HUDEP-2 (cell line): ENCODE data around the gene MEMO1.
"Not testable (repeated sequence)": the region's sequence is repeated elsewhere in the genome, so short reads cannot be mapped to it uniquely, and the experiment has no call there.

Source experiments
- DNase-seq, 76 experiments: peaks; one replicate each; lab custom pipeline; 2025; ENCODE audit not compliant: unreplicated experiment in 76 of 76; lab: John Stamatoyannopoulos, UW

Gene MEMO1

DNA sequence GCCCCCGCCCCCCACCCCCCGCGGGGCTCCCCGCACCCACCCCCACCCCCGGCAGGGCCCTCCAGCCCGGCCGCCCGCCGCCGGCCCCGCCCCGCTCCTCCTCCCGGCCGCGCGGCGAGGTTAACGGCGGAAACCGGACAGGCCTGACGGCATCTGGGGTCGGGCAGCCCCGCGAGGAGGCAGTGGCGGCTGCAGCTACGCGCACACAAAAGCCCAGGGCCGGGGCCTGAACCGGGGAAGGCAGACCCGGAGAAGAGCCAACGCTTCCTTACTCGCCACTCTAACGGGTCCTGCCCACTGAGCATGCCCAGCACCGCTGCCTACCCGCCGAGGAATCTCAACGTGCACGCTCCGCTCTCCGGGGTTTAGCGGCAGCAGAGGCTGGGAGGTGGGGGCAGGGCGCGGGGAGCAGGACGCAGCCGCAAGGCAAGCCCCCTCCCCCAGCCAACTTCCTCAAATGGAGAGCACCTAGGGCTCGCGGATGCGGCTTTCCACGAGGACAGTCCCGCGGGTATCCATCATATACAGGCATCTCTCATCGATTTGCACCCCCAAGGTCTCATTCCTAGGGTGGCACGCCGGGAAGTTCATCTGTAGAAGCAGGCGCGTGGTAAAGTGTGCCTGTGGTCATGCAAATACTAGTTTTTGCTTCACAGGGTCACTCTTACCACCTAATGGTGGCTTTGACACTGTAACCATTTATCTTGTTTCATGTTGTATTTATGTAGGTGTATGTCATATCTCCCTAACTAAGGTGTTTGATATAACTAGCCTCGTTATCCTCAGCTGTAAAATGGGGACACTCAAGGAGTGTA is at the start of gene MEMO1:
MEMO1 (minus strand) TSS at position 339 of the 815 bp plus-strand sequence. CDS start 761 bp downstream, outside the sequence.
- peak in 75 of 76 experiments; percentile 45 to 93 (median 84) for DNase-seq

DNA sequence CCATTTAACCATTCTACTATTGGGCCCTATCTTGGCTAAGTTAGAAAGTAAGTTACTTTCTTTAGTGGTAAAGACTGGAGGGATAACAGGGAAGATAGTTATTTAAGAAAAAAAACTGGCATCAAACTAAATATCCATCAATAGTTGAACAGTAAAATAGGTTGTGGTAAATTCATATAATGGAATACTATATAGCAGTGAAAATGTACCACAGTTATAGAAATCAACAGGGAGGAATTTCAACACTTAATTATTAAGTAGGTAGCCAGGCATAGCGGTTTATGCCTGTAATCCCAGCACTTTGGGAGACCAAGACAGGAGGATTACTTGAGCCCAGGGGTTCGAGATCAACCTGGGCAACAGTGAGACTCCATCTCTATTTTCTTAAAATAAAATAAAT is 49.5 kb upstream of the MEMO1 start:
- no peak for DNase-seq

DNA sequence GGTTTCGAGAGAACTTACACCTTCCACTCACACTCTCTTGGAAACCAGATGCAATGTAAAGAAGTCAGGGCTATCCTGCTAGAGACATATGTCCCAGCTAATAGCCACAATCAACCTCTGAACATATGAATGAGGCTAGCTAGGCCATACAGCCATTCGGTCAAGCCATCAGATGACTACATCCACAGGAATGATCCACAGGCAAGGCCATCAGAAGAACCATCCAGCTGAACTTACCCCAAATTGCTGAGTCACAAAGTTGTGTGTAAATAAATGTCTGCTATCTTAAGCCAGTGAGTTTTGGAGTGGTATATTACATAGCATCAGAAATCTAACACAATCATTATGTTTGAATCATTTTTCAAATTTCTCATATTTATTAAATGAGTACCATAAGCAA is 47.3 kb upstream of the MEMO1 start:
- no peak for DNase-seq

DNA sequence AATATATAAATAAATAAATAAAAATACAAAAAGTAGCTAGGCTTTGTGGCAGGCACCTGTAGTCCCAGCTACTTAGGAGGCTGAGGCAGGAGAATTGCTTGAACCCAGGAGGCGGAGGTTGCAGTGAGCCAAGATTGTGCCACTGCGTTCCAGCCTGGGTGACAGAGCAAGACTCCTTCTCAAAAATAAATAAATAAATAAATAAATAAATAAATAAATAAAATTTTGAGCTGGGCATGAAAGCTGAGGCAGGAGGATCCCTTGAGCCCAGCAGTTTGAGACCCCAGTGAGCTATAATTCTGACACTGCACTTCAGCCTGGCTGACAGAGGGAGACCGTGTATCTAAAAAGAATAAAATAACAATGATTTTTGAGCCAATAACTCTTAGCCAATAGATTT is 43.8 kb upstream of the MEMO1 start:
- not testable (repeated sequence) for DNase-seq

DNA sequence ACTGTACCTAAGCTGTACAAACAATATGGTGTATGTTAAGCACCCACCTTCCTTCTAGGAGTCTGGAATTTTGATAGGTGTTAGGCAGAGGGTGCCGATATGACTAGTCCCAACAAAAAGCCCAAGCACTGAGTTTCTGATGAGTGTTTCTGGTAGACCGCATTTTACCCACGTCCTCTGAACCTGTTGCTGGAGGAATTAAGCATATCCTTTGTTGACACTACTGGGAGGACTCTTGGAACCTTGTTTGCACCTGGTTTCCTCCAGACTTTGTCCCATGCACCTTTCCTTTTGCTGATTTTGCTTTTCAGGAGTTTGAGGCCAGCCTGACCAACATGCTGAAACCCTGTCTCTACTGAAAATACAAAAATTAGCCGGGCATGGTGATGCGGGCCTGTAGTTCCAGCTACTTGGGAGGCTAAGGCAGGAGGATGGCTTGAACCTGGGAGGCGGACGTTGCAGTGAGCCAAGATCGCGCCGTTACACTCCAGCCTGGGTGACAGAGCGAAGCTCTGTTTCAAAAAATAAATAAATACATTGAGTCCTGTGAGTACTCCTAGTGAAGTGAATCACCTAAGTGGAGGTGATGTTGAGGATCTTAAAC is 41.1 kb upstream of the MEMO1 start:
- DNase-seq = no peak

DNA sequence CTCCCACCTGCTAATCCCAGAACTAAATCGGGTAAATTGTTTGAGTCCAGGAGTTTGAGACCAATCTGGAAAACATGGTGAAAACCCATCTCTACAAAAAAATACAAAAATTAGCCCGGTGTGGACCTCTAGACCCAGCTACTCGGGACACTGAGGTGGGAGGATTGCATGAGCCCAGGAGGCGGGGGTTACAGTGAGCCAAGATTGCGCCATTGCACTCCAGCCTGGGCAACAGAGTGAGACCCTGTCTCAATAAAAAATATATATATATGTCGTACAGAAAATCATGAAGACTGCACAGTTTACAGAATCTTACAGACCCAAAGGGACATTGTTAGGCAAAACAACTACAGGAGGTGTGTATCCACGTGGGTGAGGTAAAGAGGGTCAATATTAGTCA is 32.8 kb upstream of the MEMO1 start:
- DNase-seq = no peak

DNA sequence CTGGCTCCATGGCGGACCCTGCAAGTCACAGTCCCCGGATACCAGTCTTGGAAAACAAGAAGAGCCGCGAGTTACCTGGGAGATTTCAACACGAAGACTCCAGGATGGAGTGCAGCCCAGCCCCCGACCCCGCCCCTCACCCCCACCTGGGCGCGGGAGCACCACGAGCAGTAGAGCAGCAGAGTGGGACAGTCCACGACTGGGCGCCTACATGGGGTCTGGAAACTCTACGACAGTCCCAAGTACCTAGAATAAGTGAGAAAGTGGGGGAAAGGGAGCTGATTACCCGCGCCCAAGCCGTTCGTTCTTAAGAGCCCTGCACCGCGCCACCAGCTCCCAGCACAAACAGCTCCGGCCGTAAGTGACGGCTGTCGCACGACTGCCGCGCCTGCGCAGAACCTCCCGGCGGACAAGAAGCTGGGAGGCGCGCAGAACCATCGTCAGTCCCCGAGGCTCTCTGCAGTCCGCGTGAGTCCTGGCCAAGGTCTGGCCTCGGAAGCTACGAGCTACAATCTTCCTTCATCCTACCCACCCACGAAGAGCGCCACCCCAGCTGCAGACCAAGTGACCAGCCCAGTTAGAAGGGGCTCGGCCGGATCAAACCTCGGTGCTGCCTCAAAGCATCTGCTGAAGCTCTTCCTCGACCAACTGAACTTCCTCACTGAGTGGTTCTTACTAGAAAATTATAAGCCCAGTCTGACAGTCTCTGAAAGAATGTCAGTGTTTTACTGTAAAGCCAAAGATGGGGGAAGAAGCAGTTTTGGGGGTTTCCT is 28.8 kb upstream of the MEMO1 start, which contains the start of gene DPY30:
DPY30 (minus strand) TSS at position 359 of the 773 bp plus-strand sequence; CDS start at position 10, 349 bp downstream.
- peak in 75 of 76 experiments; percentile 55 to 91 (median 83) for DNase-seq

DNA sequence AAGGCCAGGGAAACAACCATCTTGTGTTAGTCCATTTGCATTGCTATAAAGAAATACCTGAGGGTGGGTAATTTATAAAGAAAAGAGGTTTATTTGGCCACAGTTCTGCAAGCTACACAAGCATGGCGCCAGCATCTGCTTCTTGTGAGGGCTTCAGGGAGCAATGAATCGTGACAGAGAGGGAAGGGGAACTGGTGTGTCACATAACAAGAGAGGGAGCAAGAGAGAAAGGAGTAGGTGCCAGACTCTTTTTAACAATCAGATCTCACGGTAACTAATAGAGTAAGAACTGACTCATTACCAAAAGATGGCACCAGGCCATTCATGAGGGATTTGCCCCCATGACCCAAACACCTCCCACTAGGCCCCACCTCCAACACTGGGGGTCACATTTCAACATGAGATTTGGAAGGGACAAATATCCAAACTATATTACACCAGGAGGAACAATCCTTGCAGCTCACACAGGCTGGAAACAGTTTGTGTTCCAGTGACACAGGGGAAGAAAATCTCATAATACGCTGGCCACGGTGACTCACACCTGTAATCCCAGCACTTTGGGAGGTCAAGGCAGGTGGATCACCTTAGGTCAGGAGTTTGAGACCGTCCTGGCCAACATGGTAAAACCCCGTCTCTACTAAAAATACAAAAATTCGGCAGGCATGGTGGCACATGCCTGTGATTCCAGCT is 23.5 kb upstream of the MEMO1 start:
- peak in 1 of 76 experiments; percentile 2 for DNase-seq

DNA sequence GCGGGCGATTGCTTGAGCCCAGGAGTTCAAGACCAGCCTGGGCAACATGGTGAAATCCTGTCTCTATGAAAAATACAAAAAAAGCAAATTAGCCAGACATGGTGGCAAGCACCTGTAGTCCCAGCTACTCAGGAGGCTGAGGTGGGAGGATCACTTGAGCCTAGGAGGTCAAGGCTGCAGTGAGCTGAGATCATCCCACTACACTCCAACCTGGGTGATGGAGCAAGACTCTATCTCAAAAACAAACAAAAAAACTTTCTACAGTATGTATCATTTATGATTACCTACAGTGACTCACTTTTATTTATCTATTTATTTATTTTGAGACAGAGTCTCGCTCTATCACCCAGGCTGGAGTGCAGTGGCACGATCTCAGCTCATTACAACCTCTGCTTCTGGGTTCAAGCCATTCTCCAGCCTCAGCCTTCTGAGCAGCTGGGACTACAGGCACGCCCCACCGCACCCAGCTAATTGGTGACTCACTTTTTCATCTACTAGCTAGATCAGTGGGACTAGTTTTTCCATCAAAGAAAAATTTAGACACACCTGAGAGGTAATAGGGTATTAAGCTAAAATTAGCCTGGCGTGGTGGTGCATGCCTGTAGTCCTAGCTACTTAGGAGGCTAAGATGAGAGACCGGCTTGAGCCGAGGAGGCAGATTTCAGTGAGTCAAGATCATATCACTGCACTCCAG is 8.1 kb upstream of the MEMO1 start:
- DNase-seq = peak in 7 of 76 experiments; percentile 4 to 17 (median 11)

DNA sequence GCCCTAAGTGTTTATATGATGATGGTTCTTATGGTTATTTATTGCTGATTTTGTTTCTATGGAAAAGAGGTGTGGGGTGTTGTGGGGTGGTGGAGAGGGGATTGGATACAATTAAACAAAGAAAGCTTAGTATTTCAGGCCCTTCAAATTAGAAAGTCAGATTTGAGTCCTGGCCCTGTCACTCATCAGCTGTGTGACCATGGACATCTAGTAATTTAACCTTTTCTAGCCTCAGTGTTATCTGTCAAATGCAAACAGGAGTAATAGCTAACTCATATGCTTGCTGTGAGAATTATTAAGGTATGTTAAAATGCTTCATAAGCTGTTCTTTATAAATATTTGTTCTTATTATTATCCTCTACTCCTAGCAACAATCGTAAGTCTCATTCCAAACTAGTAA is 2.1 kb upstream of the MEMO1 start:
- no peak for DNase-seq

DNA sequence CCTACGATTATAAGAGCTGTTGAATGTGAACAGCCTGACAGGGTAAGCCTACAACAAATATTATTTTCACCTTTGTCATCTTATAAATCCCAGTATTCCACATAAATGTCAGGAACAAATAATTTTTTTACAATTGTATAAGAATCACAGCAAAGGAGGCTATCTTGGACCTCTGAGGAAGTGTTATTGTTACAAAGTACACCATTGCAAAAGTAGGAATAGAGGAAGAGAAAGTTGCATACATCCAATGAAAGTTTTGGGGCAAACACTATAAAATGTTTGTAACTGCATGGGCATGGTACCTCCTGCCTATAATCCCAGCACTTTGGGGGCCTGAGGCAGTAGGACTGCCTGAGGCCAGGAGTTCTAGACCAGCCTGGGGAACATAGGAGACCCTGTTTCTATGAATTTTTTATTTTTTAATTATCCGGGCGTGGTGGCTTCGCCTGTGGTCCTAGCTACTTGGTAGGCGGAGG is 715 bp upstream of the MEMO1 start:
- no peak for DNase-seq

DNA sequence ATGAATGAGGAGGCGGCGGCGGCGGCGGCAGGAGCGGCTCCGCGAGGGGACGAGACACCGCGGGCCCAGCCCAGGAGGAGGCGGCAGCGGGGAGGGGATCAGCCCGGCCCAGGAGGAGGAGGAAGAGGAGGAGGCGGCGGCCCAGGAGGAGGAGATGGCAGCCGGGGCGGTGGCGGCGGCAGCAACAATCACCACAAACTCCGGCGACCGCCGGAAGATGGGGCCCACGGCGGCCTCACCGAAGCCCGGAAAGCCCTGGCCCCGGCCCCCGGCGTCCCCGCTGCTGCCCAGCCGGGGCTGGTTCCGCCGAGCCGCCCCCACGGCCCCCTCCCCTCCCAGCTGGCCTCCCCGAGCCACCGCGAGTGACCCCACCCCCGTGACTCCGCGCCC is 533 bp downstream of the MEMO1 start:
- DNase-seq = peak in 50 of 76 experiments; percentile 12 to 78 (median 56)

DNA sequence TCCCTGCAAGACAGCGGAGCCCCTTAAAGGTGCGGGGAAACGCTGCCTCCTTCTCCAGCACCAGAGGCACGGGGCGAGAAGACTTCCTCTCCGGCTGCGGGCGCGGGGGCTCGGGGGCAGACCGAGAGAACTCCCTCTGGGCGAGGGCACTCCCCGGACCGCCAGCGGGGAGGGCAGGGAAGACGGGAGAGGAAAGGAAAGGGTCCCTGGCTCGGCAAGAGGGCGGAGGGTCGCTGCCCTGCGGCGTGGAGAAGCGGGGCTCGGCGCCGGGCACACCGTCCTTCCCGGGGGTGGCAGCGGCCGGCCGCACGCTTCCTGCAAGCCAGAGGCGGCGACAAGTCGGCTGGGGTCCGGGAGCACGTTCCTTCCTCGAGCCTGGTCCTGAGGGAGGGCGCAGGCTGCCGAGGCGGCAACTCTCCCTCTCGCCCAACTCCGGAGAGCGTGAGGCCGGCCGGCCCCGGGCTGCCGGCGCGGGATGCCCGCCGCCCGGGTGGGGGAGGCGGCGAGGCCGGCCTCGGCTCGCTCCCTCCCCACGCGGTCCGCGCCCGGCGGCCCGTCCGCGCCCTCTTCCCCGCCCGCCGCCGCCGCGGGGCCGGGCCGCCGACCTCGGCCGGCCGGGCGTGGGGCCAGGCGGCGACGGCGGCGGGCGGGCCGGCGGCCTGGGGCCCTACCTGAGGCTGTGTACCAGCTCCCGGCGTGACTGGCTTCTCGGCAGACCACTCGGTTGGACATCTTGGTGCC is 1.1 kb downstream of the MEMO1 start:
- peak in 22 of 76 experiments; percentile 5 to 52 (median 23) for DNase-seq

DNA sequence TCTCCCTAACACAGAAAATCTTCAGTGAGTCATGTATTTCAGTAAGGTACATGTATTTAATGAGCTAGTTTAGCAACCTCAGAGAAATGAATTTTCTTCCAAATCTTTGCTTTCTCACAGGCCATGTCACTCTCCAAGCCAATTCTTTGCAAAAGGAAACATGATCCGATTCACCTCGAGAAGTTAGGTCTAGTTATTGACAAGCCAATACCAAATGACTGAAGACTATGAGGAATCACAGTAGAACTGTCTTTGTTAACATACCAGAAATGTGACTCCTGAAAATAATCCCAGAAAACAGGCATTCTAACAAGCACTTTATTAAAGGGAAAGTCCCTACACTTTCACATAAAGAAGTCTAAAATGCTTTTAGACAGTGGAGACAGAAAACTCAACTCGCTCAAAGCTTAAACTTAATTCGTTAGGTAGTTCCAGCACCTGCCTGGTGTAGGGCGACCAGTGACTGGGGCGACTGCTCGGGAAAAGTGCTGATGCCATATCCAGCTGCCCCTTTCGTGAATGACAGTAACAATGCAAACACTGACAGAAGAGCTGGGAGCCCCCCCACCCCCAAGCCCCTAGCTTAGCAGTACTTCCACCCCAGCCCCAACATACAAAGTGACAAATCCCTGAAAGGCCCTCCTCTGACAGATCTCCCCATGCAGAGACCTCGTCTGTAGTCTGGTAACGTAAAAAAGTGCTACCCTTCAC is 1.8 kb downstream of the MEMO1 start:
- peak in 14 of 76 experiments; percentile 5 to 40 (median 15) for DNase-seq

DNA sequence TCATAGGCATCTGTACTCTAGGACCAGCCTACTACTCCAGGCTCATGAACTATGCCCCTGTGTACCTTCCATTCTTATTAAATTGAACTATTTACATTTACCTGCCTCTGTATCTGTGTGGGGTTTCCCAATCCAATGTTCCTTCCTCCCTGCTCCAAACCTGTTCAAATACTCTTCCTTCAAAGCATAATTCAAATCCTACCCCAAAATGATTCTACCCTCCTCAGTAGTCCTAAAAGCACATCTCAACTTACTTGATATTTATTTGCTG is 3.8 kb downstream of the MEMO1 start:
- no peak for DNase-seq

DNA sequence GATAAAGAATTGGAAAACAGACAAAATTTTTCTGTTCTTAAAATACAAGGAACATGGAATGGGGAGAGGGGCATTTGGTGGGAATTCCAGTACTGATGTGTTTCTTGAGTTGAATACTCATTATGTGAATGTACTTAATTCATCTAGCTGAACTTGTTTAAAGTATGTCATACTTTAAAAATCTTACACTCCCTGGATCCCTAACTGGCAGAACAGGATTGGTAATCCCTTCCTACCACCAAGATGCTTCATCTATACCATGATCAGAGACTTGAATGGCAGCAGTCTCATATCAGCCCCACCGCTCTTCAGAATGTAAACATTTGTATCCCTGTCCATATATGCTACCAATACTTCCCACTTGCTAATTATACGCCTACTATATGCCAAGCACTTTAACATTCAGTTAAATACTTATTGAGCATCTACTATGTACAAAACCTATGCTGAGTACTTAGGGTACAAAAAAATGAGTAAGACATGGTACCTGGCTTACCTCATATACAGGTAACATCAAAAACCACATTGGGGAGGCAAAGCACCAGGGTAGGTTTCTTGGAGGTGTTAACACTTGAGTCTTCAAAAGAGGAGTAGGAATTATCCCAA is 5.3 kb downstream of the MEMO1 start:
- DNase-seq = no peak

DNA sequence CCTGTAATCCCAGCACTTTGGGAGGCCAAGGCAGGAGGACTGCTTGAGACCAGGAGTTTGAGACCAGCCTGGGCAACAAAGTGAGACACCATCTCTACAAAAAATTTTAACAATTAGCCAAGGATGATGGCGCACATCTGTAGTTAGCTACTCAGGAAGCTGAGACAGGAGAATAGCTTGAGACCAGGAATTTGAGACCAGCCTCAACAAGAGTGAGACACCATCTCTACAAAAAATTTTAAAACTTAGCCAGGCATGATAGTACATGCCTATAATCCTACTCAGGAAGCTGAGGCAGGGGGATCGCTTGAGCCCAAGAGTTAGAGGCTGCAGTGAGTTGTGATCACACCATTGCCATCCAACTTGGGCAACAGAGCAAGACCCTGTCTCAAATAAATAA is 7.0 kb downstream of the MEMO1 start:
- no peak for DNase-seq

DNA sequence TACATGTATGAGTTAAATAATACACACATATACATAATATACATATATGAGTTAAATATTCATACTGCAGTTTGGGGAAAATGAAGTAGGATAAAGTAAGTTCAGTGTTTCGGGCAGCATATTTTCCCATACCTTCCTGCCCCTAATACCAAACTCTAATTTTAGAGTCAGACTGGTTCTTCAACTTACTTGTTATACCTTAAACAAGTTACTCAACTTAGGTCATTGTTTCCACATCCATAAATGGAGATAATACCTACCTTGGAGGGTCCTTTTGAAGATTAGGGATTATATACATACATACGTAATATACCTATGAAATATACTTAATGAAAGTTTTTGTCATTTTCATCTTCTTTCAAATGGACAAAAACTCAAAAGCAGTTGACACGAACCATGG is 8.4 kb downstream of the MEMO1 start:
- DNase-seq = no peak
